NCI-H1930 (cell line): ENCODE data around the gene RAPGEF5.

Experiments used
- DNase-seq, 2 experiments: peaks; one replicate each; lab custom pipeline; 2025; lab: John Stamatoyannopoulos, UW

RAPGEF5 gene

DNA sequence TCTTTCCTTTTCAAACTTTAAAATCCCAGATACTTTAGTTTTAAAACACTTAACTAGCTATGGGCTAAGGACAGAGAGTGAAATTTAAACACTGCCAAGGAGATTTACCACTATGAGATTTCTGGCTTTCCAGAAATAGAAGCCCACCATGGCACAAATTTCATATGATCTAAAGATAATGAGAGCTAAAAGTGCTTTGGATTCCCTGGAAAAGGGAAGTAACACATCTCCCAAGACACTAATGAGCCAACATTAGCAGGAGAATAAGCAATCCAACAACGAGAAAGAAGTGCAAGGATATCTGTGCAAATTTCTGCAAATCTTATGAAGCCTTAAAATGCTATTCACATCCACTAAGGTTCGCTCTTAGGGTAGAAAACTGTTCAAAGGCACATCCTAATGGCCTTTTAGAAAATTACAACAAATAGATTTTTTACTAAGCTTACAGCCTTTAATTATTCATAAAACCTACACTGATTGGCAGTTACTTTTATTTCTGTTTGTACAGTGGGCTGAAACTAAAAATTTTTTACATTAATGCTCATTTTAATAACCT, 100.3 kb downstream of the RAPGEF5 start:
- no peak for DNase-seq

DNA sequence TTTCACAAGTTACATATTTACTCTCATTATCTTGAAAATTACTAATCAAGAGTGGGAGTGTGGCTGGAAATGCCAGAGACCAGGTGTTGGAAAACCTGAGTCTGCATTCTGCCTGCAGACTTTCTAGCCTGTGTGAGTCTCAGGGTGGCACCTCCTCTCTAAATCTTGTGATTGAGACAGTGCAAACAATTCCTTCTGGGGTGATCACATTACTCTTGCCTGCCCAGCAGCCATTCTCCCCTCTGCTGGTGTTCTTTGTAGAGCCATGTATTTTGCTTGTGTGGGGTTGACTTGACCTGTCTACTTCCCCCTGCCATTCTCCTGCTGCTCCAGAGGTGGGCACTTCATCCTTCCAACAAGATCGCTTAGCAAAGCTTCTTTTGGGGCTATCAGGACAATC, 101.1 kb downstream of the RAPGEF5 start:
- DNase-seq, result peak in 1 of 2 experiments; percentile 10

- DNase-seq, result no peak
Measured at GRCh38 chr7:22255342-22255741, 101.6 kb downstream of the RAPGEF5 start.

- DNase-seq, result no peak
Measured at GRCh38 chr7:22252936-22253536, 103.9 kb downstream of the RAPGEF5 start.

GRCh38 chr7:22252016-22252415, 104.9 kb downstream of the RAPGEF5 start:
- DNase-seq, result no peak

- DNase-seq, result peak in 1 of 2 experiments; percentile 17
Measured at GRCh38 chr7:22251281-22251680, 105.7 kb downstream of the RAPGEF5 start.

DNA sequence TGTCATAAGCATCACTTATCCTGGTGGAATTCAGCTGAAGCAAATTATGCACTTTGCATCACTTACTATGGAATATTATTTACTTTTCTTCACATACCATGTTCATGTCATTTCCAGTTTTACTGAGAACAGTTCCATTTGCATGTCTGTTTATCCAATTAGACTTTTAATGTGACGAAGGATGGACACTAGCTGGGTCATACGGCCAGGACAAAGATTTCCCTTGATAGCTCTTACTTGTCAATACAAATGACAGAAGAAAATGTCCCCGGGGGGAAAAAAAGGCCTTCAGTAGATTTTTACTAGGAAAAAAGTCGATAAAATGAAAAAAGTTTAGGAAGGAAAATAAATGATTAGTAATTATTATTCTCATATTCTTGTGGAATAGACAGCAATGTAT, 106.6 kb downstream of the RAPGEF5 start:
- DNase-seq, result no peak

- DNase-seq, result no peak
Measured at GRCh38 chr7:22248111-22248809, 108.7 kb downstream of the RAPGEF5 start.

DNA sequence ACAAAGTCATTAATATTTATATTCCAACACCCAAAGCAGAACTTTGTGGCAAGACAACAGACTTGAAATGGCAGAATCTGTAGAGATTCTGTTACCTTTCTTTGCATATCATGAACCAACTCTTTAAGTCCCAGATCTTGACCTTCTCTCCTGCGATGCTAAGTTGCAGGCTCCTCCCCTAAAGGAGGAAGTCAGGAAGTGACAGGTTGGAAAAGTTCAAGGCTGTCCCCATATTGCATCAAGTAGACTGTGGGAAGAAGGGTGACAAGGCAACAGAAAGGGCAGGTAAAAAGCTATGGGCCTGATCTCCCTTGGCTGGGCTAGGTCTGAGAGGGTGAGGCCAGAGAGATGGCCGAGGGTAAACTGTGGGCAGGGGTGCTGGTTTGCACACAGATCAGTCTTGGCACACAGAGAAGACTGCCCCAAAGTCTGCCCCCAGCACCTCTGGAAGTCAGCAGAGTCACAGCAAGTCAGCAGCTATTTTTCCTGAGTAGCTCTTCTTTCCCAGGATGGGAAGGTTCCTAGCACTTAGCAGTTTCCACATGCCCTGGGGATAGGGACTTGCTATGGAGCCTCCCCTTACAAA, 115.1 kb downstream of the RAPGEF5 start:
- no peak for DNase-seq

DNA sequence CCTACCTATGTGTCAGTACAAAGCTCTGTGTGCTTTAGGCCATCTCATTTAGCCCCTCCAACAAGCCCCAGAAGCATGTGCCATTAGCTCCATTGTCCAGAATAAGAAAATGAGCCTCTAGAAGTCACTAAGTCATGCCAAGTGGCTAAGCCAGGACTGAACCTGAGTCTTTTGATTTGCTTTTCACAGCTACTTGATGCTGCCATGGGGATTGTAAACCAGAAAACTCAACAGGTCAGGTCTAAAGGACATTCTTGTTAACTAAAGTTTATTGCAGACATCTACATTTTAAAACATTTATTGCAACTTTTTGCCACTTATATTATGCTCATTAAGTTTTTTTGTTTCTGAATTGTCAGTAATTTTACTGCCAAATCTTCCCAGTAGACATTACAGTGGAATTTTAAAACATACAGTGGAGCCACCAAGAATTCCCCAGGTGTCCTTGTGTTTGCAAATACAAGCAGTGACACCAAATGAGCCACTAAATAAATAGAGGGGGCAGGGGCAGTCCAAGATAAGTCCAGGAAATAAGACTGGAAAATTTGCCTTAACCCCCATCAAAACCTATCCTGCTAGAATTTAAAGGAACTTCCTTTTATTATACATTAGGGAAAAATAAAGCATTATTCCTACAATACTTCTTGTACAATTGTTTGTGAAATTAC, 115.9 kb downstream of the RAPGEF5 start:
- DNase-seq, result no peak

DNA sequence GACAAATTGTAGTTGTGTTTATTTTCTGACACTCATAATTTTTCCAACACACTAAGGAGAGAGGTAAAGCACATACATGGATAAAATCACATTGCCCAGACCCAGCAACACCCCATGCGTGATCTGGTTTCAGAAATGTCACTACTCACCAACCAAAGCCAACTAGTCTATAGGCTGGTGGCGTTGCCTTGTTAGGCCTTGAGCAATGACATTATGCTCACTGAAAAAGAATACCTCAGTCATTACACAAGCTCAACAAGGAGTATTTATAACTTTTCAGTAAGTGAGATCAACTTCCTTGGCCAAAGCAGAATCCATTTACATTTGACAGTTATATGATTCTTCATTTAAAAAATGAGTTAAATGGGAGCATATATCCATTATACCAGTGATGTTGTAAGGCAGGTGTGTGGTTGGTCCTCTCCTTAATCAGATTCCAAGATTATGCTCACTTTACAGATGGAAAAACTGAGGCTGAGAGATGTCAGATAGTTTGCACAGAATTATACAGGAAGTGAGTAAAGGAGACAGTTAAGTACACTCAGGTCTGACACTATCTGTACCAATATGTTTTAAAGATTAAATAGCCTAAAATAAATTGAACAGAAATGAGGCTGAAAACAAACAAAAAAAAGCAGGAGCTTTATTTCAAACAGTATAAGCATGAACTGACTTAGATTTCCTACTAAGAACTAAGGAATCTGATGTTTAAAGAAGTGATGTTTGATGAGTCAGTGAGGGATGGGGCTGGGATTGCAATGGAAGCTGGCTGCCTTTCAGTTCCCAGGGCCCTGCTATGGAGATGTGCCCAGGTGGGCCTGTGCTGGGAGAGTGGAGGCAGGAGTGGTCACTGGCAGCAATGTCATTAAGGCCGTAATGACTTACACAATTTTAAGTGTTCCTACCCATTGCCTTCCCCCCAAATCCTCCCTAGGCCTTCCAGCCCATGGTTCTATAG, 118.3 kb downstream of the RAPGEF5 start:
- DNase-seq, result no peak

DNA sequence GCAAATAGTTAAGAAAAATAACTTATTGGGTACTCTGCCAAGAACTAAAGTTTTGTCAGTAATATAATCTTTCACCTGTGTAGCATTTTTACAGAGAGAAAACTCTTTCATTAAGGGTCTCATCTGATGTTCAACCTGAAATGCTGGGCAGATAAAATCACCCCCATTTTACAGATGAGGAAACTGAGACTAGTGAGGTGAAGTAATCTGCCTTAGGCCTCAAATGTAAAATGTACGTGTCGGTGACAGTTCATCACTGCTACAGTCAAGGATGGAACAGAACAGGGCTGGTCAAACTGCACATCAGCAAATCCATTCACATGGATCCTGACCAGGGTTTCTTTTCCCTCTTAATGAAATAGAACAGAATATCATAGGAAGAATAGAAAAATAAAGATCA, 121.8 kb downstream of the RAPGEF5 start:
- no peak for DNase-seq

DNA sequence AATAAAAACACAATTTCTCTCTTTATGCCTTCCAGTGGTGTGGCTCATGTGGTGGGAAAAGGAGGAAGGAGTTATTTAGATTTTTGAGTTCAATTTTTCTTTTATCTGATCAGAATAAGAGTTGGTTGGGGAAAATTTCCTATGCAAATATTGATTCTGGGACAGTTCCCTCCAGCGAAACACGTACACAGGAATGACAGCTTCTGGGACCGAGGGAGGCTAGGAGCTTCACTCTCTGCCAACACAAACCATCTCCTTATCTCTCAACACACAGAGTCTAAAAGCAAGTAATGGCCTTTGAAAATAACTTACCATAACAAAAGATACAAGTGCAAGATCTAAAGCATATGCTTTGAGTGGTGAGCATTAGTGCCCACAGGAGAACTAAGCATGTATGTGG, 122.7 kb downstream of the RAPGEF5 start:
- DNase-seq, result no peak

DNA sequence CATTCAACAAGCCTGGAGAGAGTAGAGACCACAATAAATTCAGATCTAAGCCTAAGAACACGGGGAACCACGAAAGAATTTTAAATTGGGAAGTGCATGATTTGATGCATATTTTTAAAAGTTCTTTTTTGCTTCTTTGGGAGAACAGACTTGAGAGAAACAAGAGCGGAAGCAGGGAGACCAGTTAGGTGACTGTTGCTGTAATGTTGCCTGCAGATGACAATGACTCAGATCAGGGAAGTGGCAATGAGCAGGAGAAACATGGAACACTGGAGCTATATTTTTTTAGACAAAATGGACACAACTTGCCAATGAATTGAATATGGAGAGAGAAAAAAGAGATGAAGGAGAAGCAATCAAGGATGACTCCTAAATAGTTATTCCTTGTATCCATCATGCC, 125.1 kb downstream of the RAPGEF5 start:
- DNase-seq, result no peak

GRCh38 chr7:22231141-22231540, 125.8 kb downstream of the RAPGEF5 start:
- DNase-seq, result no peak

GRCh38 chr7:22230238-22230637, 126.7 kb downstream of the RAPGEF5 start:
- no peak for DNase-seq

GRCh38 chr7:22229148-22229547, 127.8 kb downstream of the RAPGEF5 start:
- no peak for DNase-seq

DNA sequence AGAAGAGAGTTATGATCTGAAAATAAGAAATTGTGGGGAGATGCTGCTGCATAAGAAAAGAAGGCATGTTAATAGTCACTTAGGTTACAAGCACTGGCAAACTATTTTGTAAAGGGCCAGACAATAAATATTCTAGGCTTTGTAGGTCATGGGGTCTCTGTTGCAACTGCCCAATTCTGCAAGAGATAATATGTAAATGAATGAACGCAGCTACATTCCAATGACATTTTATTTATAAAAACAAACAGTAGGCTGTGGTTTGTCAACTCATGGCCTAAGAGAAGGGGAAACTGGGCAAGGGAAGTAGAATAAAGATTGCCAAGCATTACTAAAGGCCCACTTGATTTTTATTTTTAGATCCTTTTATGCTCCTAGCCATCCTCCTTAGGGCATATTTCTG, 133.1 kb downstream of the RAPGEF5 start:
- no peak for DNase-seq

DNA sequence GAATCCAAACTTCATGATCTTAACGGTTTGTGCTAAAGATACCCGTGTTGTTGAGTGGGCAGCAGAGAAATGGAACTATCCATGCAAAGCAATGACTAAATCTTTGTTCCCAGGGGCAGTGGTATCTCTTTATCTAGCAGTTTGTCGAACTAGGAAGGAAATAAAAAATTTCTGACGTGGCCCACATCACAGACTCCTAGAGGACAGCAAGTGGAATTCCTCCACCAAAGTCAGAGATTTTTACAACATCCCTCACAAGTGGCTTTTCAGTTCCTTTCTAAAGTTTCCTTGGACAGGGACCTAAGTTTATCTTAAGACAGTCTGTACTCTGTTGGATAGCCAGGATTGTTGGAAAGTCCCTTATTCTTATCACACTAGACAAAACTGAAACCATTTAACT, 136.0 kb downstream of the RAPGEF5 start:
- DNase-seq, result no peak

DNA sequence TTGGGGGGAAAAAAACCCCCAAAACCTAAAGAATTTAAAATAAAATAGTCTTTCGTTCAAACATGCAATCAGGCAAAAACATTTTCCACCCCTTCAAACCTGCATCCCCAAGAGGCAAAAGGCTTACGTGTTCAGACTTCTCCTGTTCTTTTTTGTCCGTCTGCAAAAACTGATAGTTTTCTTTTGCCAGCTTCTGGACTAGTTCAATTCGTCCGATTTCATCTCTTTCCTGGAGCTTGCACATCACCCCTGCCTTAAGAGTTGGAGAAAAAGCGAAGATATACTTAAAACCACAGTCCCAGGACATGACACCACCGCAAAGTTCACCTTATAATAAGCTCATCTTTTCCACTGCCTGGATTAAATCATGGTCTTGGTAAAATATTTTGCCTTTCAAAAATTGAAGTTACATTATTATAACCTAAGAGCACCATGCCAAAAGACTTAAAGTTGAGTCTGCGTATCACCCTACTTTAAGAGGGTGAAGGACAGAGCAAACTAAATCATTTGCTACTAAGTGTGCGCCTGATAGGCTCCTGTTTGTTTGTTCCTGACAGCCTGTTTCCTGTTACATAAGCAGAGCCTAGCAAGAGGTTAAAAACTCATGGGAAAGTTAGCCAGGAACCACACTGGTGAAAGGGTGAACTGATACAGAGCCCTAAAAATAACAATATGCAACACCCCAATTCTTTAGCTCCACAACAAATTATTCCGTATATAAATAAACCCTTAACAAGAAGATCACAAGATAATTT, 137.0 kb downstream of the RAPGEF5 start:
- DNase-seq, result no peak

DNA sequence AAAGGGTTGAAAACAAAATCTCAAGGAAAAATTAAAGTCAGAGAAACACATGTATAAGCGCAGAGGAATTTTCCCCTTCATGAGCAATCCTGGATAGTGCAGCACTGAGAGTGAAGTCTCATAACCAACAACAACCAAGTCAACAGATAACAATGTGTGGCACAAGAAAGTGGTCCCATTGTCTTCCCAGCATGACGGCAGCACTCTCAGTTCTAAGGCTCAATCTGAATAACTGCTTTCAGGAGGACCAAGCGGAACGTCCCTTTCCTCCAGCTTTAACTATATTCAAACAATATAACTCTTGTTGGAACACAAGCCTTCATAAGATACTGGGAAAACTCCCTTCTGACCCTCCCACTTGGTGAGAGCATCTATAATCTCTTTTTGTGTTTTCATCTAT, 137.9 kb downstream of the RAPGEF5 start:
- no peak for DNase-seq
